Heart right ventricle (tissue), 16 donors: Measurements from ENCODE around the gene SRC. TPM values are rescaled to one million over a fixed set of nuclear protein-coding genes. Genes with fewer than 3 reads are reported as not detected.

Experiments used
- ATAC-seq, 8 donors: fragments of 200-7000 bp; cut with Tn5 transposase; one replicate each; pipeline ENCODE4 v1.9.1; 2020; ENCODE audit warnings: mild to moderate bottlenecking in 8 of 8, moderate library complexity in 8 of 8, moderate number of reproducible peaks in 1 of 8
- DNase-seq, 2 donors: peaks; one replicate each; pipeline ENCODE4 v3.0.0-alpha.2; 2020
- H3K27ac ChIP-seq, 10 donors: fragments of 200-600 bp; sonication (generic) in 2 of 10; one replicate each; pipeline versions ENCODE4 v1.5.0 to v1.8.0; 2020 to 2022; ENCODE audit warnings: mild to moderate bottlenecking in 3 of 10
- H3K27me3 ChIP-seq, 7 donors: fragments of 200-600 bp; one replicate each; pipeline ENCODE4 v1.8.0; 2021 to 2022; ENCODE audit warnings: mild to moderate bottlenecking in 2 of 7
- H3K36me3 ChIP-seq, 9 donors: fragments of 200-600 bp; sonication (generic) in 1 of 9; one replicate each; pipeline versions ENCODE4 v1.5.0 to v1.8.0; 2020 to 2022; ENCODE audit warnings: mild to moderate bottlenecking in 2 of 9
- H3K4me1 ChIP-seq, 9 donors: fragments of 200-600 bp; sonication (generic) in 1 of 9; one replicate each; pipeline versions ENCODE4 v1.5.0 to v1.8.0; 2020 to 2022; ENCODE audit warnings: mild to moderate bottlenecking in 4 of 9
- H3K4me3 ChIP-seq, 10 donors: fragments of 200-600 bp; sonication (generic) in 2 of 10; one replicate each; pipeline versions ENCODE4 v1.5.0 to v1.8.0; 2020 to 2022; ENCODE audit warnings: mild to moderate bottlenecking in 7 of 10, moderate library complexity in 2 of 10
- H3K9me3 ChIP-seq, 11 donors: fragments of 200-600 bp in 10 of 11; sonication (generic) in 2 of 11; one replicate each; pipeline versions ENCODE4 v1.5.0 to v1.8.0; 2013 to 2022; ENCODE audit warnings: mild to moderate bottlenecking in 2 of 11, control low read depth in 1 of 11, moderate library complexity in 1 of 11
- CTCF ChIP-seq, 9 donors: fragments of 200-600 bp; sonication (generic) in 2 of 9; IDR thresholded peaks; one replicate each; pipeline versions ENCODE4 v1.5.0 to v1.8.0; 2021 to 2022; ENCODE audit warnings: antibody characterized with exemption in 9 of 9, mild to moderate bottlenecking in 5 of 9, moderate library complexity in 1 of 9
- WGBS, 2 donors: extraction: QIAGEN DNeasy Blood & Tissue Kit; methylation state at CpG; one replicate each; pipeline ENCODE4 v1.1.7; 2013; ENCODE audit warnings: inconsistent platforms in 1 of 2; 5-methylcytosine and 5-hydroxymethylcytosine counted together
- intact Hi-C, 10 donors: fragments of 100-400 bp; cut with DNase I; formaldehyde crosslinking; loops; one replicate each; pipeline versions ENCODE4 v1.11.1 to v1.14.2; 2022
- polyA plus RNA-seq, 2 donors: library from polyadenylated mRNA; stranded (reverse); fragments of 200-250 nt; gene quantifications; one replicate each; pipeline ENCODE4 v1.2.3, GENCODE V29; 2013
- total RNA-seq, 10 donors: library from RNA; stranded (reverse); fragmentation: NEBNext Ultra II Directional in 3 of 10; extraction: Animal tissue kit (Norgen Biotek cat#: 25700) in 3 of 10; gene quantifications; one replicate each; pipeline versions ENCODE4 v1.2.1 to v1.2.4, GENCODE V29; 2021 to 2023
- donor health status: Arrhythmogenic right ventricular cardiomyopathy.
- donor health status: ischemic (EF 13 %, LVEDD 7.1; RV severe dilation, severe dysfunction).
- donor health status: healthy with polysubstance abuse.
- donor health status: DM: no; HTN: yes; CAD: no.
- donor health status: DM: no; HTN: no; CAD: no.
- donor health status: ischemic (EF 25% LVEDD 6.9; RV normal size, moderate dysfunction).
- donor health status: ischemic (EF 25% LVEDD 5.7; RV mildly dilated, moderate dysfunction).
- donor health status: healthy.
- donor health status: DM: yes; HTN: yes; CAD: no.
- donor health status: Ischemic cardiomyopathy.
- donor health status: ischemic (EF 35%, LVEDD 5.7; RV mildly dilated, moderate dysfunction).
- donor health status: nonischemic (EF 11% LVEDD 7.7; RV severe dilation, severe dysfunction).
- donor health status: DM: yes; HTN: yes; CAD: no.
- donor health status: PGD.
- donor health status: ischemic (EF 29% LVEDD 5.4; RV normal size, mild dysfunction).
- donor health status: nonischemic (EF 23%, LVEDD 6.1; RV moderate dilation, normal function).

Gene SRC
- total and polyA plus RNA-seq, 12 donors = 1.9 to 10.8 (median 4.2) TPM

- ATAC-seq (no peak), DNase-seq (no peak)
- Histone ChIP-seq H3K36me3 (no peaks in the 10 kb centered on the region), H3K27me3 (peaks cover 0 to 26% (median 5%) of the 10 kb centered on the region in 7 donors), H3K9me3 (no peaks in the 10 kb centered on the region), H3K4me1 (no peaks in the 10 kb centered on the region), H3K27ac (no peak overlapping the region), H3K4me3 (no peak overlapping the region)
- TF ChIP-seq CTCF (IDR thresholded peaks at IDR 0.05) = no peak
- intact Hi-C loops = no loop called here
- WGBS, 2 donors = 92 to 94% methylated on average over 12 of the region's 12 CpGs
Measured at GRCh38 chr20:37431786-37432185, 85.8 kb downstream of the SRC start.

- intact Hi-C loops = no loop called here
- Histone ChIP-seq H3K4me3 (no peak overlapping the region), H3K27ac (no peak overlapping the region), H3K4me1 (no peaks in the 10 kb centered on the region), H3K9me3 (no peaks in the 10 kb centered on the region), H3K27me3 (peaks cover 0 to 21% (median 5%) of the 10 kb centered on the region in 7 donors), H3K36me3 (no peaks in the 10 kb centered on the region)
- TF ChIP-seq CTCF (IDR thresholded peaks at IDR 0.05) = no peak
- ATAC-seq = no peak
- 75 to 94% methylated on average over 1 of the region's 1 CpG for WGBS, 2 donors
- no peak for DNase-seq
Measured at GRCh38 chr20:37432606-37433005, 86.7 kb downstream of the SRC start.

- TF ChIP-seq CTCF (IDR thresholded peaks at IDR 0.05) = no peak
- Histone ChIP-seq H3K27me3 (peaks cover 0 to 19% (median 10%) of the 10 kb centered on the region in 7 donors), H3K27ac (no peak overlapping the region), H3K4me1 (no peaks in the 10 kb centered on the region), H3K4me3 (no peak overlapping the region), H3K9me3 (no peaks in the 10 kb centered on the region), H3K36me3 (no peaks in the 10 kb centered on the region)
- WGBS, 2 donors = 46 to 54% methylated on average over 4 of the region's 4 CpGs
- intact Hi-C loops = no loop called here
- ATAC-seq (no peak), DNase-seq (no peak)
Measured at GRCh38 chr20:37435607-37436006, 89.7 kb downstream of the SRC start.

GRCh38 chr20:37436527-37437186 is 90.7 kb downstream of the SRC start:
- WGBS, 2 donors = 91 to 93% methylated on average over 9 of the region's 9 CpGs
- no peak for DNase-seq
- no peak for TF ChIP-seq CTCF (IDR thresholded peaks at IDR 0.05)
- no peak overlapping the region for H3K4me3 ChIP-seq
- peaks cover 0 to 13% (median 9%) of the 10 kb centered on the region in 7 donors for H3K27me3 ChIP-seq
- intact Hi-C loops = no loop called here
- no peak overlapping the region for H3K27ac ChIP-seq
- no peaks in the 10 kb centered on the region for H3K4me1 ChIP-seq
- ATAC-seq = no peak
- no peaks in the 10 kb centered on the region for H3K36me3 ChIP-seq
- no peaks in the 10 kb centered on the region for H3K9me3 ChIP-seq
